ENCODE measurements around the gene NDUFB2.
"Not testable (repeated sequence)": the region's sequence is repeated elsewhere in the genome, so short reads cannot be mapped to it uniquely, and the experiment has no call there.

NDUFB2 gene

GRCh38 chr7:140734729-140735128, 38.2 kb downstream of the NDUFB2 start:
- Histone ChIP-seq H3K9ac (no peak overlapping the region), H3K4me1 (no peaks in the 10 kb centered on the region), H3K4me3 (no peak overlapping the region), H3K4me2 (no peak overlapping the region), H3K36me3 (peaks cover 28 to 84% (median 51%) of the 10 kb centered on the region in 11 experiments), H3K9me3 (replicated peaks in 1 of 11) (no peaks in the 10 kb centered on the region), H3K27ac (no peak overlapping the region), H3K27me3 (no peaks in the 10 kb centered on the region), H4K20me1 (no peaks in the 10 kb centered on the region)
- TF ChIP-seq Cebpa-rat (IDR thresholded peaks at IDR 0.05): no peak

- H3K4me1 ChIP-seq: no peaks in the 10 kb centered on the region
- peaks cover 25 to 83% (median 58%) of the 10 kb centered on the region in 11 experiments for H3K36me3 ChIP-seq
- H3K9ac ChIP-seq: no peak overlapping the region
- H3K27ac ChIP-seq: no peak overlapping the region
- no peaks in the 10 kb centered on the region for H3K27me3 ChIP-seq
- TF ChIP-seq Cebpa-rat (IDR thresholded peaks at IDR 0.05): no peak
- H3K9me3 ChIP-seq (replicated peaks in 1 of 11): no peaks in the 10 kb centered on the region
- H4K20me1 ChIP-seq: no peaks in the 10 kb centered on the region
- H3K4me3 ChIP-seq: no peak overlapping the region
- no peak overlapping the region for H3K4me2 ChIP-seq
Measured at GRCh38 chr7:140738280-140738679, 41.8 kb downstream of the NDUFB2 start.

GRCh38 chr7:140743255-140743654, 46.7 kb downstream of the NDUFB2 start:
- not testable (repeated sequence) for H3K4me3 ChIP-seq; H3K4me2 ChIP-seq; H3K27ac ChIP-seq; H3K9me3 ChIP-seq (replicated peaks in 1 of 11); H4K20me1 ChIP-seq; H3K27me3 ChIP-seq; H3K9ac ChIP-seq
- Histone ChIP-seq H3K36me3 (peaks cover 34 to 76% (median 59%) of the 10 kb centered on the region in 11 experiments), H3K4me1 (peaks cover 0 to 14% (median 8%) of the 10 kb centered on the region in 10 experiments; a peak in 10 of 20 replicates)

GRCh38 chr7:140744005-140744404, 47.5 kb downstream of the NDUFB2 start:
- Histone ChIP-seq H3K36me3 (peaks cover 29 to 76% (median 58%) of the 10 kb centered on the region in 11 experiments), H3K4me3 (no peak overlapping the region), H4K20me1 (no peaks in the 10 kb centered on the region), H3K4me1 (peaks cover 0 to 14% (median 8%) of the 10 kb centered on the region in 10 experiments; a peak in 10 of 20 replicates), H3K4me2 (no peak overlapping the region), H3K9me3 (replicated peaks in 1 of 11) (peaks cover 0 to 5% (median 0%) of the 10 kb centered on the region in 11 experiments; a peak in 1 of 22 replicates), H3K27ac (no peak overlapping the region), H3K9ac (no peak overlapping the region), H3K27me3 (no peaks in the 10 kb centered on the region)
- no peak for TF ChIP-seq Cebpa-rat (IDR thresholded peaks at IDR 0.05)

GRCh38 chr7:140745266-140746058, 49.0 kb downstream of the NDUFB2 start:
- Histone ChIP-seq H3K4me1 (peaks cover 0 to 27% (median 8%) of the 10 kb centered on the region in 10 experiments; a peak in 10 of 20 replicates), H3K4me3 (no peak overlapping the region), H3K9me3 (replicated peaks in 1 of 11) (peaks cover 0 to 5% (median 0%) of the 10 kb centered on the region in 11 experiments; a peak in 1 of 22 replicates), H3K36me3 (peaks cover 30 to 71% (median 48%) of the 10 kb centered on the region in 11 experiments), H3K9ac (no peak overlapping the region), H4K20me1 (no peaks in the 10 kb centered on the region), H3K27me3 (no peaks in the 10 kb centered on the region), H3K27ac (peak overlapping the region in 3 of 11 experiments; percentile 7 to 50 (median 24); a peak in 2 of 22 replicates), H3K4me2 (peak overlapping the region in 5 of 11 experiments; percentile 23 to 77 (median 70); a peak in 9 of 22 replicates)
- no peak for TF ChIP-seq Cebpa-rat (IDR thresholded peaks at IDR 0.05)

GRCh38 chr7:140746751-140747150, 50.2 kb downstream of the NDUFB2 start:
- H3K9ac ChIP-seq: no peak overlapping the region
- H3K4me2 ChIP-seq: no peak overlapping the region
- TF ChIP-seq Cebpa-rat (IDR thresholded peaks at IDR 0.05): no peak
- no peaks in the 10 kb centered on the region for H3K27me3 ChIP-seq
- H3K4me3 ChIP-seq: no peak overlapping the region
- no peak overlapping the region for H3K27ac ChIP-seq
- H3K4me1 ChIP-seq: peaks cover 0 to 37% (median 9%) of the 10 kb centered on the region in 10 experiments; a peak in 10 of 20 replicates
- no peaks in the 10 kb centered on the region for H4K20me1 ChIP-seq
- H3K9me3 ChIP-seq (replicated peaks in 1 of 11): peaks cover 0 to 5% (median 0%) of the 10 kb centered on the region in 11 experiments; a peak in 1 of 22 replicates
- H3K36me3 ChIP-seq: peaks cover 34 to 63% (median 50%) of the 10 kb centered on the region in 11 experiments

- Histone ChIP-seq H3K4me2 (peak overlapping the region in 7 of 11 experiments; percentile 4 to 75 (median 54); a peak in 13 of 22 replicates), H3K9me3 (replicated peaks in 1 of 11) (peaks cover 0 to 13% (median 0%) of the 10 kb centered on the region in 11 experiments; a peak in 3 of 22 replicates), H4K20me1 (no peaks in the 10 kb centered on the region), H3K4me1 (peaks cover 0 to 41% (median 10%) of the 10 kb centered on the region in 10 experiments; a peak in 13 of 20 replicates), H3K9ac (no peak overlapping the region), H3K27me3 (no peaks in the 10 kb centered on the region), H3K36me3 (peaks cover 29 to 75% (median 53%) of the 10 kb centered on the region in 11 experiments; a peak in 20 of 22 replicates), H3K27ac (peak overlapping the region in 2 of 11 experiments; percentile 33 to 45; a peak in 3 of 22 replicates), H3K4me3 (no peak overlapping the region)
- TF ChIP-seq Cebpa-rat (IDR thresholded peaks at IDR 0.05): peak in 3 of 11 experiments; percentile 55 to 83 (median 83); a peak in 6 of 22 replicates
Measured at GRCh38 chr7:140752533-140752932, 56.0 kb downstream of the NDUFB2 start.

- no peak overlapping the region for H3K4me2 ChIP-seq
- peaks cover 4 to 18% (median 7%) of the 10 kb centered on the region in 11 experiments for H3K9me3 ChIP-seq (replicated peaks in 1 of 11)
- no peaks in the 10 kb centered on the region for H4K20me1 ChIP-seq
- no peak overlapping the region for H3K27ac ChIP-seq
- no peak overlapping the region for H3K4me3 ChIP-seq
- no peak overlapping the region for H3K9ac ChIP-seq
- peaks cover 0 to 36% (median 10%) of the 10 kb centered on the region in 10 experiments; a peak in 13 of 20 replicates for H3K4me1 ChIP-seq
- TF ChIP-seq Cebpa-rat (IDR thresholded peaks at IDR 0.05): no peak
- no peaks in the 10 kb centered on the region for H3K27me3 ChIP-seq
- peaks cover 34 to 75% (median 50%) of the 10 kb centered on the region in 11 experiments for H3K36me3 ChIP-seq
Measured at GRCh38 chr7:140754506-140754905, 58.0 kb downstream of the NDUFB2 start.
